ENCODE results near the gene CC2D2A. TPM values are rescaled to one million over a fixed set of nuclear protein-coding genes. Genes with fewer than 3 reads are reported as not detected.
A peak's percentile ranks its signal among the peaks of the same experiment; 100 is the strongest.

Gene CC2D2A
- total and polyA plus RNA-seq, 4 donors = 9.2 to 63.7 (median 24.8) TPM

DNA sequence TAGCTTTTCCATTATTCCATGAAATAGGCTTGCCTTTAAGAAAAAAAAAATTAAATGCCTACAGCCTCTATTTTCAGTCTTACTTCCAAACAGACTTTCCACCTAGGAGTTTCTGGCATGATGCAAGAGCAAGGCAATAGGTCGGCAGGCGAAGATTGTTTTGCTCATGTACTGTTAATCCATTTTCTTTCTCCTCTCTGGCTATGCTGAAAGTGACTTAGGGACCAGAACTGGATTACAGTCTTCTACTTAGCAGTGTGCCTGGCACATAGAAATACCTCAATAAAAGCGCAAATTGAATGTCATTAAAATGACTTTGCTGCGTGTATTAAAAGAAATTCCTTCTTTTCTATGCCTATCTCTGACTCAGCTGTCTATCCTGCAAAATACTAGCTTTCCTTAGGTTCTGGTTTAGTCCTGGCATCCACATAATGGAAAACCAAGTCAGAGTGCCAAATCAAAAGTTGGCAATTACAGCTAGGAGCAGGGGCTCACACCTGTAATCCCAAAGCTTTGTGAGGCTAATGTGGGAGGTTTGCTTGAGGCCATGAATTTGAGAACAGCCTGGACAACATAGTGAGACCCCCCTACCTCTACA lies 51.9 kb downstream of the CC2D2A start:
- Histone ChIP-seq H3K4me1 (ENCODE audit: control insufficient read depth in 5 of 5, insufficient read depth in 5 of 5, low read length in 5 of 5) (no peaks in the 10 kb centered on the region), H3K9ac (ENCODE audit: insufficient read depth in 1 of 2, low read length in 2 of 2) (no peak overlapping the region), H3K27ac (ENCODE audit: low read depth in 1 of 2, low read length in 1 of 2) (no peak overlapping the region), H3K9me3 (ENCODE audit: control insufficient read depth in 4 of 4, insufficient read depth in 3 of 4, low read length in 3 of 4) (peaks cover 0 to 3% (median 0%) of the 10 kb centered on the region in 4 donors), H3K4me3 (no peak overlapping the region), H3K27me3 (ENCODE audit: control insufficient read depth in 3 of 3, insufficient read depth in 3 of 3, low read length in 2 of 3) (no peaks in the 10 kb centered on the region), H3K36me3 (ENCODE audit: control insufficient read depth in 4 of 4, insufficient read depth in 4 of 4, low read length in 4 of 4) (peaks cover 0 to 26% (median 14%) of the 10 kb centered on the region in 4 donors)
- DNase-seq (no peak), ATAC-seq (ENCODE audit: insufficient read depth, low FRiP score) (no peak)
- 95 to 98% methylated on average over 4 of the region's 4 CpGs for WGBS, 2 donors
- TF ChIP-seq, protein P1, sequence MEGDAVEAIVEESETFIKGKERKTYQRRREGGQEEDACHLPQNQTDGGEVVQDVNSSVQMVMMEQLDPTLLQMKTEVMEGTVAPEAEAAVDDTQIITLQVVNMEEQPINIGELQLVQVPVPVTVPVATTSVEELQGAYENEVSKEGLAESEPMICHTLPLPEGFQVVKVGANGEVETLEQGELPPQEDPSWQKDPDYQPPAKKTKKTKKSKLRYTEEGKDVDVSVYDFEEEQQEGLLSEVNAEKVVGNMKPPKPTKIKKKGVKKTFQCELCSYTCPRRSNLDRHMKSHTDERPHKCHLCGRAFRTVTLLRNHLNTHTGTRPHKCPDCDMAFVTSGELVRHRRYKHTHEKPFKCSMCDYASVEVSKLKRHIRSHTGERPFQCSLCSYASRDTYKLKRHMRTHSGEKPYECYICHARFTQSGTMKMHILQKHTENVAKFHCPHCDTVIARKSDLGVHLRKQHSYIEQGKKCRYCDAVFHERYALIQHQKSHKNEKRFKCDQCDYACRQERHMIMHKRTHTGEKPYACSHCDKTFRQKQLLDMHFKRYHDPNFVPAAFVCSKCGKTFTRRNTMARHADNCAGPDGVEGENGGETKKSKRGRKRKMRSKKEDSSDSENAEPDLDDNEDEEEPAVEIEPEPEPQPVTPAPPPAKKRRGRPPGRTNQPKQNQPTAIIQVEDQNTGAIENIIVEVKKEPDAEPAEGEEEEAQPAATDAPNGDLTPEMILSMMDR (IDR thresholded peaks at IDR 0.05; ENCODE audit: control extremely low read depth, extremely low read depth) = no peak

DNA sequence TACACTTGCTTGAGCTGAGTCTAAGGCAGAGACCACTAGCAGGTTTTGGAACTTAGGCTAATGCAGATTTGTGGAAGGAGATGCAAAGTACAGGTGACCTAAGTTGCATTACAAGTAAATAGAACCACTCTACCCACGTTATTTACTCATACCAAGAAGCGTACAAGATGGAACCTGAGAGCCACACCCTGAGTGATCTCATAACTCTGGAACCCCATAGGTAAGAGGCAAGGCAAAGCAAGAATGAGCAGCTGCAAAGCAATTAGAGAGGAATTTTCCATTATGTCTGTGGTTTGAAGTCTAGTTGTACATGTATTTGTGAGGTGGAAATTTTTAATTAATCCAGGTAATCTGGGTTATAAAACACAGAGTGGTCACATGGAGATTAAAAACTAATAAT lies 55.4 kb downstream of the CC2D2A start:
- H3K36me3 ChIP-seq (ENCODE audit: control insufficient read depth in 4 of 4, insufficient read depth in 4 of 4, low read length in 4 of 4) = peaks cover 0 to 27% (median 11%) of the 10 kb centered on the region in 4 donors
- H3K27ac ChIP-seq (ENCODE audit: low read depth in 1 of 2, low read length in 1 of 2) = no peak overlapping the region
- ATAC-seq (ENCODE audit: insufficient read depth, low FRiP score) (peak; percentile 62), DNase-seq (no peak)
- H3K9ac ChIP-seq (ENCODE audit: insufficient read depth in 1 of 2, low read length in 2 of 2) = no peak overlapping the region
- no peak overlapping the region for H3K4me3 ChIP-seq
- H3K9me3 ChIP-seq (ENCODE audit: control insufficient read depth in 4 of 4, insufficient read depth in 3 of 4, low read length in 3 of 4) = no peaks in the 10 kb centered on the region
- H3K27me3 ChIP-seq (ENCODE audit: control insufficient read depth in 3 of 3, insufficient read depth in 3 of 3, low read length in 2 of 3) = no peaks in the 10 kb centered on the region
- WGBS, 2 donors = 77 to 89% methylated on average over 2 of the region's 2 CpGs
- TF ChIP-seq, protein P1 (IDR thresholded peaks at IDR 0.05; ENCODE audit: control extremely low read depth, extremely low read depth) = no peak
- H3K4me1 ChIP-seq (ENCODE audit: control insufficient read depth in 5 of 5, insufficient read depth in 5 of 5, low read length in 5 of 5) = no peaks in the 10 kb centered on the region

DNA sequence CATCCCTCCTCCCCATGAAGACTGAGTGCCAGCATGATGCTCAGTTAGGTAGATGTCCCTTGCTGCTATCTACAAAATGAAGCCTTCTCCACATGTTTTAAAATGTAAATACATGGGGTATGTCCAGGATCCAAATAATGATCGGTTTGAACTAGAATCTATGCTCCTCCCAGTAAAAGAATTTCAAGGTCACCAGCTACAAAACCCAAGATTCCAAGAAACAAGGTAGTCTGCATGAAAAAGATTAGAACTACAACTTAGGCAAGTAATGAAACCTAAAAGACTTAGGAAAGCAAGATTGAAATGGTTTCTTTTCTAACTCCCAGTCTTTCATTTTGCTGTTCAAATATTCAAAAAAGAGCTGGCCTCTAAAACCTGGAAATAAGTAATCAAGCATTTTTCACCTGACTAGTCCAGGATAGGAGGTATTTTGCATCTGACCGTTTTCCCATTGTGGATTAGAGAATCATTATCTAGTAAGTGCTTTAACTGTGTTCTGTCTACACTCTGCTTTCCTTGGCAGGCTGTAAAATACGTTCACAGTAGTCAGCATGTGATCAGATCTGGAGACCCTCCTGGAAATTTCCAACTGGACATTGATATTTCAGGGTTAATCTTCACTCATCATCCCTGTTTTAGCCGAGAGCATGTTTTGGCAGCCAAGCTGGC lies 57.4 kb downstream of the CC2D2A start:
- no peaks in the 10 kb centered on the region for H3K4me1 ChIP-seq (ENCODE audit: control insufficient read depth in 5 of 5, insufficient read depth in 5 of 5, low read length in 5 of 5)
- no peaks in the 10 kb centered on the region for H3K27me3 ChIP-seq (ENCODE audit: control insufficient read depth in 3 of 3, insufficient read depth in 3 of 3, low read length in 2 of 3)
- DNase-seq (no peak), ATAC-seq (ENCODE audit: insufficient read depth, low FRiP score) (no peak)
- TF ChIP-seq, protein P1 (IDR thresholded peaks at IDR 0.05; ENCODE audit: control extremely low read depth, extremely low read depth) = no peak
- H3K36me3 ChIP-seq (ENCODE audit: control insufficient read depth in 4 of 4, insufficient read depth in 4 of 4, low read length in 4 of 4) = peaks cover 0 to 29% (median 9%) of the 10 kb centered on the region in 4 donors
- H3K9me3 ChIP-seq (ENCODE audit: control insufficient read depth in 4 of 4, insufficient read depth in 3 of 4, low read length in 3 of 4) = no peaks in the 10 kb centered on the region
- 88 to 91% methylated on average over 4 of the region's 4 CpGs for WGBS, 2 donors
- no peak overlapping the region for H3K4me3 ChIP-seq
- H3K9ac ChIP-seq (ENCODE audit: insufficient read depth in 1 of 2, low read length in 2 of 2) = no peak overlapping the region
- H3K27ac ChIP-seq (ENCODE audit: low read depth in 1 of 2, low read length in 1 of 2) = no peak overlapping the region

Data from lung (tissue), 12 donors.